ENCODE measurements around the gene KLHL22.

DNA sequence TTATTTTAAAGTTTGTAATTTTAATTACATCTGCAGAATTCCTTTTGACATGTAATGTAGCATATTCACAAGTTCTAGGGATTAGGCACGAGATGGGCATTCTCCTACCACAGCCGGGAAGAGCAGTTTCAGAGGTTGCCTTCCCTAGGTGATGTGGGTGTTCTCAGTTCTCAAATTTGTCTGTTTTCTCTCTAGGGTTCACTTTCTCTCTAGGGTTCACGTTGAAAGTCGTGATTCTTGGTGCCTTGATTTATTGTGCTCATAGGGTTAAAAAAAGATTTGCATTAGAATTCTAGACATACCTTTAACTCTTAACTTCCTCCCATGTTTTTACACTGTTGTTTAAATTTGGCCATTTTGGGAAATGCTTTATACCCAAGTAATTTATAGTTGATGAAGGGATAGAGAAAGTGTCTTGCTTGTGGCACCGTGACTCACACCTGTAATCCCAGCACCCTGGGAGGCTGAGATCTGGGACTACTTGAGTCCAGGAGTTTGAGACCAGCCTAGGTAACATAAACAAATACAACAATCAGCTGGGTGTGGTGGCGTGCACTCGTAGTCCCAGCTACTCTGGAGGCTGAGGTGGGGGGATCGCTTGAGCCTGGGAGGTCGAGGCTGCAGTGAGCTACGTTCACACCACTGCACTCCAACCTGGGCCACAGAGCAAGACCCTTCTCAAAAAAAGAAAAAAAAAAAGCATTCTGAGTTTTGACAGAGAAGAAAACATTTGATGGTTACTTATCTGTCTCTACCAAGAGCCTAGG lies 15.4 kb upstream of the KLHL22 start:
- TF ChIP-seq CTCF (IDR thresholded peaks at IDR 0.05) (no peak), POLR2A (IDR thresholded peaks at IDR 0.05) (no peak)
